Esophagus (tissue), 2 donors: ENCODE measurements around the gene RPL34. TPM values are rescaled to one million over a fixed set of nuclear protein-coding genes. Genes with fewer than 3 reads are reported as not detected.

Experiments used
- H3K27ac ChIP-seq, 2 donors: one replicate each; pipeline ENCODE4 v1.5.1; 2013; ENCODE audit warnings: low read depth in 2 of 2, mild to moderate bottlenecking in 2 of 2, inconsistent platforms in 1 of 2, low read length in 1 of 2, moderate library complexity in 1 of 2
- H3K27me3 ChIP-seq, 2 donors: one replicate each; pipeline ENCODE4 v1.6.1; 2013; ENCODE audit warnings: low read length in 2 of 2, control low read depth in 1 of 2, mild to moderate bottlenecking in 1 of 2; ENCODE audit not compliant: insufficient read depth in 2 of 2, control insufficient read depth in 1 of 2
- H3K36me3 ChIP-seq, 2 donors: one replicate each; pipeline ENCODE4 v1.6.1; 2013; ENCODE audit warnings: low read length in 1 of 2; ENCODE audit not compliant: control insufficient read depth in 2 of 2, insufficient read depth in 2 of 2
- H3K4me1 ChIP-seq, 2 donors: one replicate each; pipeline ENCODE4 v1.6.1; 2013; ENCODE audit warnings: low read length in 1 of 2; ENCODE audit not compliant: control insufficient read depth in 2 of 2, insufficient read depth in 2 of 2
- H3K4me3 ChIP-seq, 2 donors: one replicate each; pipeline ENCODE4 v1.5.1; 2013; ENCODE audit warnings: low read length in 2 of 2, mild to moderate bottlenecking in 2 of 2, low read depth in 1 of 2, moderate library complexity in 1 of 2
- H3K9me3 ChIP-seq, 2 donors: one replicate each; pipeline ENCODE4 v1.6.1; 2013; ENCODE audit warnings: mild to moderate bottlenecking in 2 of 2, low read depth in 1 of 2, low read length in 1 of 2, moderate library complexity in 1 of 2; ENCODE audit not compliant: control insufficient read depth in 2 of 2, insufficient read depth in 1 of 2
- WGBS, 2 donors: extraction: QIAGEN DNeasy Blood & Tissue Kit; methylation state at CpG; one replicate each; pipeline ENCODE4 v1.1.7; 2013; 5-methylcytosine and 5-hydroxymethylcytosine counted together
- polyA plus RNA-seq, 2 donors: library from polyadenylated mRNA; stranded (reverse); fragments of 200-250 nt; gene quantifications; one replicate each; pipeline ENCODE4 v1.2.3, GENCODE V29; 2013
- donor health status: healthy with polysubstance abuse.
- donor health status: Bipolar disorder and iron deficiency.

Gene RPL34
- polyA plus RNA-seq, 2 donors = 3,346 to 3,753 TPM

- Histone ChIP-seq H3K27ac (no peak overlapping the region), H3K4me3 (peak overlapping the region in 1 of 2 donors; percentile 98), H3K9me3 (no peaks in the 10 kb centered on the region), H3K36me3 (peaks cover 15 to 18% of the 10 kb centered on the region in 2 donors), H3K4me1 (no peaks in the 10 kb centered on the region), H3K27me3 (no peaks in the 10 kb centered on the region)
- 55 to 76% methylated on average over 4 of the region's 4 CpGs for WGBS, 2 donors
Observed at GRCh38 chr4:108622022-108622421, 1.6 kb downstream of the RPL34 start.

GRCh38 chr4:108622828-108623227, 2.5 kb downstream of the RPL34 start:
- Histone ChIP-seq H3K9me3 (no peaks in the 10 kb centered on the region), H3K27ac (no peak overlapping the region), H3K36me3 (peaks cover 15 to 20% of the 10 kb centered on the region in 2 donors), H3K4me3 (no peak overlapping the region), H3K4me1 (no peaks in the 10 kb centered on the region), H3K27me3 (no peaks in the 10 kb centered on the region)
- WGBS, 2 donors = 91 to 94% methylated on average over 5 of the region's 5 CpGs

GRCh38 chr4:108624263-108625056, 4.1 kb downstream of the RPL34 start:
- peaks cover 15 to 20% of the 10 kb centered on the region in 2 donors for H3K36me3 ChIP-seq
- 66 to 67% methylated on average over 2 of the region's 2 CpGs for WGBS, 2 donors

GRCh38 chr4:108626056-108626455, 5.7 kb downstream of the RPL34 start:
- H3K36me3 ChIP-seq = peaks cover 15 to 22% of the 10 kb centered on the region in 2 donors
- no peak overlapping the region for H3K4me3 ChIP-seq
- WGBS, 2 donors = 96 to 100% methylated on average over 1 of the region's 1 CpG
- no peaks in the 10 kb centered on the region for H3K4me1 ChIP-seq
- no peaks in the 10 kb centered on the region for H3K9me3 ChIP-seq
- H3K27me3 ChIP-seq = no peaks in the 10 kb centered on the region
- H3K27ac ChIP-seq = no peak overlapping the region

More at GRCh38 chr4:108624263-108625056, 4.1 kb downstream of the RPL34 start:
- no peaks in the 10 kb centered on the region for H3K4me1 ChIP-seq
- no peaks in the 10 kb centered on the region for H3K27me3 ChIP-seq
- H3K4me3 ChIP-seq = no peak overlapping the region
- no peaks in the 10 kb centered on the region for H3K9me3 ChIP-seq
- no peak overlapping the region for H3K27ac ChIP-seq

GRCh38 chr4:108628411-108628810, 8.0 kb downstream of the RPL34 start:
- H3K27me3 ChIP-seq = no peaks in the 10 kb centered on the region
- H3K4me1 ChIP-seq = no peaks in the 10 kb centered on the region
- H3K27ac ChIP-seq = no peak overlapping the region
- no peak overlapping the region for H3K4me3 ChIP-seq
- H3K9me3 ChIP-seq = no peaks in the 10 kb centered on the region
- peaks cover 15 to 19% of the 10 kb centered on the region in 2 donors for H3K36me3 ChIP-seq

GRCh38 chr4:108635070-108635655, 14.8 kb downstream of the RPL34 start:
- Histone ChIP-seq H3K27me3 (no peaks in the 10 kb centered on the region), H3K36me3 (peaks cover 0 to 11% of the 10 kb centered on the region in 2 donors), H3K9me3 (no peaks in the 10 kb centered on the region), H3K27ac (no peak overlapping the region), H3K4me3 (no peak overlapping the region), H3K4me1 (no peaks in the 10 kb centered on the region)
- WGBS, 2 donors = 78 to 80% methylated on average over 8 of the region's 8 CpGs

GRCh38 chr4:108636246-108636645, 15.9 kb downstream of the RPL34 start:
- H3K4me3 ChIP-seq = no peak overlapping the region
- WGBS, 2 donors = 83 to 91% methylated on average over 1 of the region's 1 CpG
- H3K27me3 ChIP-seq = no peaks in the 10 kb centered on the region
- H3K9me3 ChIP-seq = no peaks in the 10 kb centered on the region
- H3K4me1 ChIP-seq = no peaks in the 10 kb centered on the region
- H3K27ac ChIP-seq = no peak overlapping the region
- peaks cover 0 to 11% of the 10 kb centered on the region in 2 donors for H3K36me3 ChIP-seq

- Histone ChIP-seq H3K9me3 (no peaks in the 10 kb centered on the region), H3K27me3 (no peaks in the 10 kb centered on the region), H3K4me1 (no peaks in the 10 kb centered on the region), H3K4me3 (no peak overlapping the region), H3K36me3 (peaks cover 0 to 8% of the 10 kb centered on the region in 2 donors), H3K27ac (no peak overlapping the region)
- 63 to 66% methylated on average over 2 of the region's 2 CpGs for WGBS, 2 donors
Observed at GRCh38 chr4:108637856-108638255, 17.5 kb downstream of the RPL34 start.

GRCh38 chr4:108644237-108644636, 23.9 kb downstream of the RPL34 start:
- Histone ChIP-seq H3K9me3 (no peaks in the 10 kb centered on the region), H3K36me3 (no peaks in the 10 kb centered on the region), H3K4me3 (no peak overlapping the region), H3K4me1 (no peaks in the 10 kb centered on the region), H3K27ac (no peak overlapping the region), H3K27me3 (no peaks in the 10 kb centered on the region)
- 82 to 88% methylated on average over 1 of the region's 1 CpG for WGBS, 2 donors

- Histone ChIP-seq H3K27ac (no peak overlapping the region), H3K4me1 (no peaks in the 10 kb centered on the region), H3K36me3 (no peaks in the 10 kb centered on the region), H3K9me3 (no peaks in the 10 kb centered on the region), H3K4me3 (no peak overlapping the region), H3K27me3 (no peaks in the 10 kb centered on the region)
- WGBS, 2 donors = 86 to 90% methylated on average over 3 of the region's 3 CpGs
Observed at GRCh38 chr4:108646706-108647105, 26.3 kb downstream of the RPL34 start.
